Measurements from ENCODE around the gene FMNL2. TPM values are rescaled to one million over a fixed set of nuclear protein-coding genes. Genes with fewer than 3 reads are reported as not detected.

FMNL2 gene
- total RNA-seq, 1 experiment from 2014 or later, result 33.6 TPM

- H4K91ac ChIP-seq (ENCODE audit: insufficient read length, low read depth, low read length), result no peak overlapping the region
- H4K5ac ChIP-seq (ENCODE audit: insufficient read length, low read depth, low read length), result no peak overlapping the region
- no peak overlapping the region for H2AFZ ChIP-seq (ENCODE audit: low read length)
- WGBS (ENCODE audit: extremely low coverage, insufficient read length, low lambda C conversion rate), result no CpG with 5 or more reads among the region's 3 CpGs
- DNase-seq, result no peak
- Mint-ChIP-seq H3K4me3 (no peak overlapping the region), H3K9me3 (peaks cover 10 to 12% of the 10 kb centered on the region in 2 experiments), H3K4me1 (peaks cover 59 to 61% of the 10 kb centered on the region in 2 experiments), H3K27me3 (ENCODE audit: low read depth) (no peaks in the 10 kb centered on the region), H3K36me3 (ENCODE audit: insufficient read depth in 1 of 3, low read depth in 3 of 3) (peaks cover 0 to 12% (median 6%) of the 10 kb centered on the region in 3 experiments; a peak in 4 of 7 replicates), H3K27ac (no peak overlapping the region)
- H3K56ac ChIP-seq (ENCODE audit: insufficient read length, low read depth, low read length), result no peak overlapping the region
- no peak overlapping the region for H2BK12ac ChIP-seq (ENCODE audit: insufficient read length, low read depth, low read length)
- no peak for TF ChIP-seq CTCF (conservative IDR thresholded peaks at IDR 0.05)
- no peak overlapping the region for H3K9ac ChIP-seq (ENCODE audit: extremely low read depth, insufficient read length, low read length)
- no peaks in the 10 kb centered on the region for H4K20me1 ChIP-seq (ENCODE audit: control insufficient read depth, insufficient read depth, insufficient read length)
- H3T11ph ChIP-seq (ENCODE audit: low read length), result no peak overlapping the region
- no peak overlapping the region for H3K27ac ChIP-seq (ENCODE audit: insufficient read length, low read depth, low read length)
- H3K27me3 ChIP-seq (ENCODE audit: insufficient read depth, low read length), result no peaks in the 10 kb centered on the region
- H2BK20ac ChIP-seq (ENCODE audit: low read depth, low read length, poor library complexity, severe bottlenecking), result no peak overlapping the region
- H3K23ac ChIP-seq (ENCODE audit: insufficient read length, low read depth, low read length), result no peak overlapping the region
- H3K9me3 ChIP-seq (ENCODE audit: control insufficient read depth, low read depth, low read length), result no peaks in the 10 kb centered on the region
- no peak overlapping the region for H2BK120ac ChIP-seq (ENCODE audit: low read depth, low read length, poor library complexity, severe bottlenecking)
- H3K4me1 ChIP-seq (ENCODE audit: insufficient read depth, low read length), result peaks cover 3% of the 10 kb centered on the region; the same call in 1 of the 2 replicates
- no peak overlapping the region for H3K4me2 ChIP-seq (ENCODE audit: insufficient read depth, insufficient read length, low read length)
- no peak overlapping the region for H3K4ac ChIP-seq (ENCODE audit: low read depth, low read length)
- H4K8ac ChIP-seq (replicated peaks; ENCODE audit: insufficient read length, low read depth, low read length), result no peak overlapping the region
- H2BK5ac ChIP-seq (ENCODE audit: insufficient read length, low read length), result no peak overlapping the region
- no peaks in the 10 kb centered on the region; the same call in 1 of the 2 replicates for H3K79me2 ChIP-seq (ENCODE audit: insufficient read depth, low read length)
- no peaks in the 10 kb centered on the region for H3K23me2 ChIP-seq (ENCODE audit: insufficient read length, low read depth, low read length, poor library complexity, severe bottlenecking)
- no peak overlapping the region for H3K14ac ChIP-seq (ENCODE audit: insufficient read depth, low read length)
- H2AK5ac ChIP-seq (ENCODE audit: insufficient read length, low read length), result no peak overlapping the region
- H3K79me1 ChIP-seq (ENCODE audit: insufficient read depth, low read depth, low read length, poor library complexity, severe bottlenecking), result no peaks in the 10 kb centered on the region
- no peak overlapping the region for H2BK15ac ChIP-seq (ENCODE audit: low read depth, low read length)
- no peak overlapping the region for H3K18ac ChIP-seq (ENCODE audit: insufficient read length, low read depth, low read length)
Measured at GRCh38 chr2:152496371-152496770, 161.4 kb downstream of the FMNL2 start.

Data from H9 (cell line).